Smooth muscle cell of the pulmonary artery (primary cell): ENCODE measurements around the gene SERPINH1. TPM values are rescaled to one million over a fixed set of nuclear protein-coding genes. Genes with fewer than 3 reads are reported as not detected.

Experiments used
- total RNA-seq: library from RNA; depleted of rRNA; stranded (reverse); fragments of >200 nt; gene quantifications from 2 replicates; pipeline ENCODE4 v1.2.3, GENCODE V29; 2014

SERPINH1 gene
- total RNA-seq, result 1,766 and 2,892 TPM in 2 replicates

GRCh38 chr11:75562048-75562835, at the start of gene SERPINH1:
Gene SERPINH1 (plus strand): TSS chr11:75562253. CDS start chr11:75566350, 4,097 bp downstream.

GRCh38 chr11:75525433-75526191, 36.4 kb upstream of the SERPINH1 start, which contains the start of gene GDPD5:
Gene GDPD5 (minus strand): TSS chr11:75525941. CDS start chr11:75477735, 48,206 bp downstream.

Other genes starting within 250 kb of the SERPINH1 start
- gene ARRB1, start 210.6 kb upstream of the SERPINH1 start, total RNA-seq, result 5.9 and 14.5 TPM in 2 replicates
- 1,080 and 1,268 TPM in 2 replicates for gene RPS3, start 162.7 kb upstream of the SERPINH1 start, total RNA-seq
- 3.6 and 4.6 TPM in 2 replicates for gene KLHL35, start 129.1 kb upstream of the SERPINH1 start, total RNA-seq
- gene GDPD5, start 36.3 kb upstream of the SERPINH1 start, total RNA-seq, result 4.1 and 9.4 TPM in 2 replicates
- gene MAP6, start 106.8 kb downstream of the SERPINH1 start, total RNA-seq, result 2.4 and 2.8 TPM in 2 replicates
- gene MOGAT2, start 155.6 kb downstream of the SERPINH1 start, total RNA-seq, result not detected in 2 replicates
- 2.3 and 10.3 TPM in 2 replicates for gene DGAT2, start 206.5 kb downstream of the SERPINH1 start, total RNA-seq